PC-9 (cell line): ENCODE results near the gene DCDC2B. TPM values are rescaled to one million over a fixed set of nuclear protein-coding genes. Genes with fewer than 3 reads are reported as not detected.

Source experiments
- BruUV-seq: library from RNA; stranded (reverse); fragments of 400-500 nt; replicated peaks from 2 replicates; lab custom pipeline; 2021; lab: Mats Ljungman, UMichigan
- CTCF ChIA-PET: fragments of 300-600 bp; sonication (Branson Sonifier 250); formaldehyde crosslinking; loops from one replicate; lab custom pipeline; 2022; ENCODE audit warnings: antibody characterized with exemption; lab: Charles Lee
- POLR2A ChIA-PET: fragments of 300-600 bp; sonication (Branson Sonifier 250); formaldehyde crosslinking; loops from one replicate; lab custom pipeline; 2022; ENCODE audit warnings: antibody characterized with exemption; ENCODE audit not compliant: unreplicated experiment; lab: Charles Lee
- DNase-seq, 2 experiments: peaks; one replicate each; pipeline versions ENCODE4 v3.0.0 to v3.0.0-alpha.2; 2015 to 2022; ENCODE audit warnings: mixed read lengths in 1 of 2
- H2AFZ ChIP-seq: fragments of 200-600 bp; sonication (generic); 2 replicates; pipeline ENCODE4 v1.8.1; 2017; ENCODE audit warnings: antibody characterized with exemption
- H3F3A ChIP-seq: fragments of 200-600 bp; sonication (generic); 2 replicates; pipeline ENCODE4 v1.8.1; 2017; ENCODE audit warnings: antibody characterized with exemption, mild to moderate bottlenecking, low read depth; ENCODE audit not compliant: insufficient read depth
- H3K27ac ChIP-seq: fragments of 200-600 bp; sonication (generic); 2 replicates; pipeline ENCODE4 v1.6.1; 2016; ENCODE audit warnings: mixed run types
- H3K27me3 ChIP-seq: fragments of 200-600 bp; sonication (generic); 2 replicates; pipeline ENCODE4 v1.6.1; 2016; ENCODE audit warnings: low read depth, mixed run types; ENCODE audit not compliant: insufficient read depth
- H3K36me3 ChIP-seq: fragments of 200-600 bp; sonication (generic); 2 replicates; pipeline ENCODE4 v1.6.1; 2016; ENCODE audit warnings: low read depth, mixed run types
- H3K4me1 ChIP-seq: fragments of 200-600 bp; sonication (generic); replicated peaks from 2 replicates; pipeline ENCODE4 v1.6.1; 2016; ENCODE audit warnings: mixed run types; ENCODE audit not compliant: insufficient read depth
- H3K4me2 ChIP-seq: fragments of 200-600 bp; sonication (generic); 2 replicates; pipeline ENCODE4 v1.6.1; 2017; ENCODE audit warnings: mixed run types
- H3K4me3 ChIP-seq: fragments of 200-600 bp; sonication (generic); 2 replicates; pipeline ENCODE4 v1.6.1; 2016; ENCODE audit warnings: mixed run types
- H3K79me2 ChIP-seq: fragments of 200-600 bp; sonication (generic); 2 replicates; pipeline ENCODE4 v1.6.1; 2017; ENCODE audit warnings: low read depth, mixed run types
- H3K9me2 ChIP-seq: fragments of 200-600 bp; sonication (generic); 2 replicates; pipeline ENCODE4 v1.8.1; 2017; ENCODE audit warnings: mild to moderate bottlenecking; ENCODE audit not compliant: insufficient read depth
- H3K9me3 ChIP-seq: fragments of 200-600 bp; sonication (generic); 2 replicates; pipeline ENCODE4 v1.8.1; 2016; ENCODE audit warnings: low read depth; ENCODE audit not compliant: insufficient read depth
- H4K20me1 ChIP-seq: fragments of 200-600 bp; sonication (generic); 2 replicates; pipeline ENCODE4 v1.8.1; 2017; ENCODE audit not compliant: insufficient read depth
- EZH2 ChIP-seq: fragments of 200-600 bp; sonication (generic); IDR thresholded peaks from 2 replicates; pipeline ENCODE4 v1.8.0; 2017; ENCODE audit warnings: antibody characterized with exemption, low read depth
- intact Hi-C: fragments of 100-400 bp; cut with micrococcal nuclease; formaldehyde crosslinking; loops from one replicate; pipeline ENCODE4 v1.10.0; 2022; ENCODE audit not compliant: unreplicated experiment
- total RNA-seq: library from RNA; stranded (reverse); gene quantifications from 2 replicates; pipeline ENCODE4 v1.2.3, GENCODE V29; 2021
- TF ChIP-seq, protein P1 (sequence below): fragments of 200-600 bp; sonication (generic); conservative IDR thresholded peaks from 2 replicates; pipeline ENCODE4 v1.6.1; 2017; ENCODE audit warnings: mixed run types, antibody characterized with exemption, mild to moderate bottlenecking, moderate library complexity

DCDC2B gene
- total RNA-seq, 1 experiment from 2014 or later = not detected

DNA sequence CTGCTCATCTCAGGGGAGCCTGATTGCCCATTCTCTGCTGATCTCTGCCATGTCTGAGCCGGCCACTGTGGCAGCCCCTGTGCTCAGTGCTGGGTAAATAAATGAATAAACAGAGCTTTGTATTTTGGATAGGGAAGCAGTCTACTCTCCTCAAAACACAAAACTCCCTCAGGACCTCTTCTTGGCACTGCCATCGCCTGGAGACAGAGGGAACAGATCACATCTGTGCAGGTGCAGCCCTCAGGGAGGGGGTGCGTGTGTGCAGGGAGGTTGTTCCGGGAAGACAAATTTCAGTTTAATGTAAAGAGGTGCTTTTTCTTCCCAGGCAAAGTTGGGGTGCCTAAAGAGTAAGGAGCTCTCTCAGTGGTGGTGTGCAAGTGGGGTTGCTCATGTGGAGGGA is 30.4 kb downstream of the DCDC2B start:
- CTCF ChIA-PET = no interaction called here
- peaks cover 48% of the 10 kb centered on the region for H3F3A ChIP-seq
- peaks cover 22% of the 10 kb centered on the region for H3K4me1 ChIP-seq
- no peak overlapping the region for H3K4me2 ChIP-seq
- no peak overlapping the region for H3K4me3 ChIP-seq
- no peak for DNase-seq
- POLR2A ChIA-PET = no interaction called here
- H2AFZ ChIP-seq = no peak overlapping the region
- no TSS peak for BruUV-seq
- intact Hi-C loops = no loop called here
- H3K27me3 ChIP-seq = no peaks in the 10 kb centered on the region
- H3K9me2 ChIP-seq = no peaks in the 10 kb centered on the region
- H3K79me2 ChIP-seq = no peaks in the 10 kb centered on the region
- no peaks in the 10 kb centered on the region for H3K9me3 ChIP-seq
- TF ChIP-seq, protein P1, sequence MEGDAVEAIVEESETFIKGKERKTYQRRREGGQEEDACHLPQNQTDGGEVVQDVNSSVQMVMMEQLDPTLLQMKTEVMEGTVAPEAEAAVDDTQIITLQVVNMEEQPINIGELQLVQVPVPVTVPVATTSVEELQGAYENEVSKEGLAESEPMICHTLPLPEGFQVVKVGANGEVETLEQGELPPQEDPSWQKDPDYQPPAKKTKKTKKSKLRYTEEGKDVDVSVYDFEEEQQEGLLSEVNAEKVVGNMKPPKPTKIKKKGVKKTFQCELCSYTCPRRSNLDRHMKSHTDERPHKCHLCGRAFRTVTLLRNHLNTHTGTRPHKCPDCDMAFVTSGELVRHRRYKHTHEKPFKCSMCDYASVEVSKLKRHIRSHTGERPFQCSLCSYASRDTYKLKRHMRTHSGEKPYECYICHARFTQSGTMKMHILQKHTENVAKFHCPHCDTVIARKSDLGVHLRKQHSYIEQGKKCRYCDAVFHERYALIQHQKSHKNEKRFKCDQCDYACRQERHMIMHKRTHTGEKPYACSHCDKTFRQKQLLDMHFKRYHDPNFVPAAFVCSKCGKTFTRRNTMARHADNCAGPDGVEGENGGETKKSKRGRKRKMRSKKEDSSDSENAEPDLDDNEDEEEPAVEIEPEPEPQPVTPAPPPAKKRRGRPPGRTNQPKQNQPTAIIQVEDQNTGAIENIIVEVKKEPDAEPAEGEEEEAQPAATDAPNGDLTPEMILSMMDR = no peak
- TF ChIP-seq EZH2 = no peak
- H3K36me3 ChIP-seq = no peaks in the 10 kb centered on the region
- H4K20me1 ChIP-seq = no peaks in the 10 kb centered on the region
- no peak overlapping the region for H3K27ac ChIP-seq

DNA sequence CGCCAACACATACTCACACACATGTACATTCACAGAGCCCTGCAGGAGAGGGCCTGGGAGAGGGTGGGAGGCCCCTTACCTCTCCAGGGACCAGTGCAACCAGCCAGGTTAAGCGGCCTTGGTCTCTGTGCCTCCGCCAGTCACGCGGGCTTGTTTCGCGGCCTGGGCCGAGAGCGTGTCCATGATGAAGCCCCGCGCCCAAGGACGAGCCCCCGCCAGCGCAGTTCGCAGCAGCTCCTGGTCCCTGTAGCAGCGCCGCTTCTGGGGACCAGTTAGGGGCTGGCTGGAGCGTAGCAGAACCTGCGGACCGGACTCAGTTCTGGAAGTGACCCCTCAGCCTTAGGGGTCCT is 30.9 kb downstream of the DCDC2B start:
- intact Hi-C loops = no loop called here
- H3K4me3 ChIP-seq = no peak overlapping the region; the same call in 1 of the 2 replicates
- no peaks in the 10 kb centered on the region for H3K36me3 ChIP-seq
- no peaks in the 10 kb centered on the region for H3K9me3 ChIP-seq
- H3K9me2 ChIP-seq = no peaks in the 10 kb centered on the region
- peaks cover 47% of the 10 kb centered on the region for H3F3A ChIP-seq
- H4K20me1 ChIP-seq = no peaks in the 10 kb centered on the region
- CTCF ChIA-PET = no interaction called here
- POLR2A ChIA-PET = no interaction called here
- H3K27me3 ChIP-seq = no peaks in the 10 kb centered on the region
- H2AFZ ChIP-seq = no peak overlapping the region
- H3K4me2 ChIP-seq = peak overlapping the region; percentile 86
- H3K4me1 ChIP-seq = peaks cover 22% of the 10 kb centered on the region
- TF ChIP-seq EZH2 = no peak
- TF ChIP-seq, protein P1 = no peak
- BruUV-seq = no TSS peak
- no peak for DNase-seq
- H3K27ac ChIP-seq = no peak overlapping the region
- no peaks in the 10 kb centered on the region for H3K79me2 ChIP-seq

DNA sequence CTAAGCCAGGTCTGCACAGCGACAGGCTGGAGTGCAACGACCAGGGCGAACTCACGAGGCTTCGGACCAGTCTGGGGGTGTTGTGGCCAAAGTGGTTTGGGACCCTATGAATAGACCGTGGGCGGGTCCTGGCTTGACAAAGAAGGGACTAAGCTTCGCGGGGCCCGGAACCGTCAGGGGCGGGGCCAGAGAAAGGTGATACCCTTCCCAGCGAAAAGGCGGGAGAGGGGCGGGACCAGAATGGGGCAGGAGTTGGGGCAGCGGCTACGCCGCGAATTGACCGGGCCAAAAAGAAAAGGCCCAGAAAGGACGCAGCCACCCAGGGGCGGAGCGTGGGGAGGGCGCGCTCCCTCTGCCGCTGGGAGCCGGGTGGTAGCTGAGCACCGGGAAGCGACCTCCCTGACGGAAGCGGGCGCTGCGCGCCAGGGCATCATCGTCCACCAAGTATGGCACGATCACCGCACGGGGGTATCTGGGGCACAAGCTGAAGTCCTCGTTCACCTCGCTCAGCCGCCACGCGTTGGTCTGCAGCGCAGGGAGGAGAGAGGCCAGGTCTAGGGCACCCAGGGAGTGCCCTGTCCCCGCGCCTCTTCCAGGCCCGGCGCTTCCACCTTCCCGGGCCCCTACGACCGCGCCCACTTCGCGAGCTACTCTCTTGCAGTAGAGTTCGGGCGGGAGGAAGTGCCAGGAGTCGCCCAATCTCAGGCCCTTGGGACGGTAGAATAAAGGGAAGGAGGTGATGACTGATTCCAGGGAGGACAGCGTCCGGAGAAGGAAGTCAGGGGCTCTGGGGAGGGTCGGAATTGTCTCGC is 31.5 kb downstream of the DCDC2B start:
- Histone ChIP-seq H3K79me2 (no peaks in the 10 kb centered on the region), H3K9me2 (no peaks in the 10 kb centered on the region), H3K4me3 (peak overlapping the region; percentile 63), H3F3A (peaks cover 41% of the 10 kb centered on the region), H3K4me1 (peaks cover 21% of the 10 kb centered on the region), H3K27ac (no peak overlapping the region), H3K36me3 (no peaks in the 10 kb centered on the region), H4K20me1 (no peaks in the 10 kb centered on the region), H3K4me2 (peak overlapping the region; percentile 86), H2AFZ (peak overlapping the region; percentile 80), H3K9me3 (no peaks in the 10 kb centered on the region), H3K27me3 (no peaks in the 10 kb centered on the region)
- intact Hi-C loops = no loop called here
- peak; percentile 55 to 75 for DNase-seq
- ChIA-PET CTCF (no interaction called here), POLR2A (interaction anchor here (0.5 kb wide), 1 partner anchor 91 kb away, joined by 3 read pairs; no protein-coding TSS in a partner anchor)
- no TSS peak for BruUV-seq
- TF ChIP-seq, protein P1 = no peak
- TF ChIP-seq EZH2 = no peak
